H1 (cell line): ENCODE results near the gene CCDC24. TPM values are rescaled to one million over a fixed set of nuclear protein-coding genes. Genes with fewer than 3 reads are reported as not detected.

Experiments
- CTCF ChIA-PET: fragments of 300-600 bp; sonication (Branson Sonifier 250); formaldehyde crosslinking; loops from one replicate; lab custom pipeline; 2021; ENCODE audit not compliant: partially characterized antibody; lab: Charles Lee
- POLR2A ChIA-PET: fragments of 300-600 bp; sonication (Branson Sonifier 250); formaldehyde crosslinking; loops from one replicate; lab custom pipeline; 2021; ENCODE audit warnings: inconsistent platforms; ENCODE audit not compliant: partially characterized antibody; lab: Charles Lee
- DNase-seq, 2 experiments: peaks; one replicate each; pipeline versions ENCODE4 v3.0.0 to v3.0.0-alpha.2; 2010 to 2022; ENCODE audit warnings: low spot score in 2 of 2, low read depth in 1 of 2, mixed read lengths in 1 of 2
- FAIRE-seq: peaks from 2 replicates; lab custom pipeline; 2011; peaks lifted over from hg19 to GRCh38; lab: Jason Lieb, UNC
- H2AFZ ChIP-seq: 2 replicates; pipeline ENCODE4 v1.8.1; 2012; ENCODE audit warnings: low read length, inconsistent platforms
- H2AK5ac ChIP-seq: 2 replicates; pipeline ENCODE4 v1.6.1; 2013; ENCODE audit warnings: low read depth, low read length
- H2BK120ac ChIP-seq: replicated peaks from 2 replicates; pipeline ENCODE3; 2013; ENCODE audit warnings: low read depth, low read length, inconsistent platforms
- H2BK12ac ChIP-seq: 2 replicates; pipeline ENCODE4 v1.6.1; 2013; ENCODE audit warnings: low read depth, low read length
- H2BK15ac ChIP-seq: 2 replicates; pipeline ENCODE4 v1.6.1; 2013; ENCODE audit warnings: low read length
- H2BK20ac ChIP-seq: 2 replicates; pipeline ENCODE4 v1.6.1; 2013; ENCODE audit warnings: low read length
- H2BK5ac ChIP-seq: 2 replicates; pipeline ENCODE4 v1.6.1; 2013; ENCODE audit warnings: low read depth, low read length
- H3K14ac ChIP-seq: 2 replicates; pipeline ENCODE4 v1.6.1; 2013; ENCODE audit warnings: inconsistent platforms; ENCODE audit not compliant: insufficient read length
- H3K18ac ChIP-seq: 2 replicates; pipeline ENCODE4 v1.6.1; 2013; ENCODE audit warnings: low read length; ENCODE audit errors: extremely low read depth
- H3K23ac ChIP-seq: 2 replicates; pipeline ENCODE4 v1.6.1; 2013; ENCODE audit warnings: inconsistent platforms; ENCODE audit not compliant: insufficient read length
- H3K23me2 ChIP-seq: 2 replicates; pipeline ENCODE4 v1.6.1; 2013; ENCODE audit warnings: low read depth, low read length
- H3K27ac ChIP-seq: 2 replicates; pipeline ENCODE4 v1.6.1; 2011; ENCODE audit warnings: low read depth, low read length, inconsistent platforms
- H3K27me3 ChIP-seq, 4 experiments: replicated peaks in 1 of 4; 1 replicate in 1 of 4; 2 replicates in 3 of 4; pipeline versions ENCODE4 v1.6.1 to v1.8.1; 2011 to 2013; ENCODE audit warnings: low read length in 3 of 4, mild to moderate bottlenecking in 3 of 4, inconsistent platforms in 2 of 4, mixed read lengths in 2 of 4, moderate library complexity in 1 of 4; ENCODE audit not compliant: control insufficient read depth in 3 of 4, insufficient read depth in 3 of 4; ENCODE audit errors: extremely low read depth in 1 of 4
- H3K36me3 ChIP-seq, 4 experiments: 2 replicates each; pipeline versions ENCODE4 v1.6.1 to v1.8.1; 2011 to 2013; ENCODE audit warnings: mild to moderate bottlenecking in 4 of 4, low read length in 3 of 4, moderate library complexity in 2 of 4, control low read depth in 1 of 4, inconsistent platforms in 1 of 4; ENCODE audit not compliant: insufficient read depth in 4 of 4, control insufficient read depth in 2 of 4
- H3K4ac ChIP-seq: replicated peaks from 2 replicates; pipeline ENCODE3; 2013; ENCODE audit warnings: low read length, low read depth, mixed read lengths, inconsistent platforms; ENCODE audit not compliant: insufficient read length
- H3K4me1 ChIP-seq, 4 experiments: replicated peaks in 1 of 4; 1 replicate in 1 of 4; 2 replicates in 3 of 4; pipeline versions ENCODE4 v1.6.1 to v1.8.1; 2011 to 2013; ENCODE audit warnings: low read length in 3 of 4, inconsistent platforms in 2 of 4, mixed read lengths in 1 of 4; ENCODE audit not compliant: insufficient read depth in 4 of 4, control insufficient read depth in 3 of 4
- H3K4me2 ChIP-seq, 2 experiments: 2 replicates each; pipeline versions ENCODE4 v1.6.1 to v1.8.1; 2011 to 2013; ENCODE audit warnings: low read depth in 2 of 2, low read length in 2 of 2, control low read depth in 1 of 2, inconsistent platforms in 1 of 2, mild to moderate bottlenecking in 1 of 2; ENCODE audit not compliant: insufficient read depth in 1 of 2
- H3K4me3 ChIP-seq, 4 experiments: fragments of 200-600, 300-600 bp in 1 of 4; sonication (generic), shearing (Covaris generic), sonication (Bioruptor Twin) in 1 of 4; 2 replicates each; pipeline versions ENCODE4 v1.5.1 to v1.8.1; 2011 to 2016; ENCODE audit warnings: low read length in 4 of 4, low read depth in 3 of 4, control low read depth in 2 of 4, inconsistent platforms in 2 of 4, mild to moderate bottlenecking in 2 of 4, mixed read lengths in 1 of 4, moderate library complexity in 1 of 4; ENCODE audit not compliant: insufficient read depth in 2 of 4; ENCODE audit errors: extremely low read depth in 1 of 4
- H3K56ac ChIP-seq: replicated peaks from 2 replicates; pipeline ENCODE3; 2013; ENCODE audit warnings: low read depth, mild to moderate bottlenecking, mixed read lengths, low read length, inconsistent platforms; ENCODE audit not compliant: insufficient read length
- H3K79me1 ChIP-seq: 2 replicates; pipeline ENCODE4 v1.6.1; 2013; ENCODE audit warnings: low read depth, low read length, control low read depth
- H3K79me2 ChIP-seq, 2 experiments: 2 replicates each; pipeline versions ENCODE4 v1.6.1 to v1.8.1; 2012 to 2013; ENCODE audit warnings: low read length in 2 of 2, mild to moderate bottlenecking in 2 of 2, inconsistent platforms in 1 of 2; ENCODE audit not compliant: insufficient read depth in 2 of 2, control insufficient read depth in 1 of 2
- H3K9ac ChIP-seq, 4 experiments: replicated peaks in 1 of 4; 1 replicate in 1 of 4; 2 replicates in 3 of 4; pipeline versions ENCODE4 v1.6.1 to v1.8.1; 2011 to 2013; ENCODE audit warnings: low read depth in 3 of 4, low read length in 3 of 4, control low read depth in 2 of 4, mild to moderate bottlenecking in 2 of 4, moderate library complexity in 2 of 4, inconsistent platforms in 1 of 4; ENCODE audit errors: extremely low read depth in 1 of 4
- H3K9me3 ChIP-seq, 2 experiments: 2 replicates each; pipeline versions ENCODE4 v1.6.1 to v1.8.1; 2012 to 2013; ENCODE audit warnings: mild to moderate bottlenecking in 2 of 2, moderate library complexity in 2 of 2, control low read depth in 1 of 2, inconsistent platforms in 1 of 2, low read depth in 1 of 2, low read length in 1 of 2, mixed read lengths in 1 of 2; ENCODE audit not compliant: insufficient read depth in 2 of 2
- H4K20me1 ChIP-seq, 2 experiments: replicated peaks in 1 of 2; 2 replicates each; pipeline versions ENCODE3 to v1.8.1; 2011 to 2013; ENCODE audit warnings: inconsistent platforms in 2 of 2, low read length in 2 of 2, mild to moderate bottlenecking in 1 of 2; ENCODE audit not compliant: insufficient read depth in 2 of 2, control insufficient read depth in 1 of 2
- H4K5ac ChIP-seq: 2 replicates; pipeline ENCODE4 v1.6.1; 2013; ENCODE audit warnings: low read length, low read depth, mixed read lengths, inconsistent platforms; ENCODE audit not compliant: insufficient read length
- H4K8ac ChIP-seq: 2 replicates; pipeline ENCODE4 v1.8.0; 2013; ENCODE audit warnings: mild to moderate bottlenecking, moderate library complexity, low read length, inconsistent platforms; ENCODE audit not compliant: insufficient read depth; ENCODE audit errors: extremely low read depth
- H4K91ac ChIP-seq: replicated peaks from 2 replicates; pipeline ENCODE3; 2013; ENCODE audit warnings: low read length, mixed read lengths, inconsistent platforms; ENCODE audit not compliant: insufficient read length
- BACH1 ChIP-seq: IDR thresholded peaks from 2 replicates; pipeline ENCODE4 v1.6.1; 2012; ENCODE audit warnings: low read length, improper control_type of control experiment
- CHD2 ChIP-seq: IDR thresholded peaks from 2 replicates; pipeline ENCODE4 v1.6.1; 2012; ENCODE audit warnings: low read length, improper control_type of control experiment
- CREB1 ChIP-seq: IDR thresholded peaks from 2 replicates; pipeline ENCODE4 v1.6.1; 2012; ENCODE audit warnings: inconsistent platforms
- FOSL1 ChIP-seq: IDR thresholded peaks from 2 replicates; pipeline ENCODE4 v1.6.1; 2011; ENCODE audit warnings: mild to moderate bottlenecking, low read depth, low read length, moderate library complexity; ENCODE audit not compliant: insufficient read depth
- HDAC6 ChIP-seq: IDR thresholded peaks from one replicate; pipeline ENCODE4 v1.7.1; 2012; ENCODE audit warnings: low read depth, mild to moderate bottlenecking, inconsistent platforms, low read length, moderate library complexity
- NRF1 ChIP-seq: IDR thresholded peaks from 2 replicates; pipeline ENCODE4 v1.6.1; 2011; ENCODE audit warnings: mild to moderate bottlenecking, low read depth, low read length, improper control_type of control experiment
- RAD21 ChIP-seq, 2 experiments: IDR thresholded peaks in 1 of 2; conservative IDR thresholded peaks in 1 of 2; 2 replicates each; pipeline ENCODE4 v1.6.1; 2011; ENCODE audit warnings: low read depth in 2 of 2, low read length in 2 of 2, improper control_type of control experiment in 1 of 2, inconsistent platforms in 1 of 2, mild to moderate bottlenecking in 1 of 2, moderate library complexity in 1 of 2
- TAF7 ChIP-seq: optimal IDR thresholded peaks from 2 replicates; pipeline ENCODE3; 2011; ENCODE audit warnings: low read depth, mild to moderate bottlenecking, inconsistent platforms, low read length, moderate library complexity, borderline replicate concordance
- TEAD4 ChIP-seq: IDR thresholded peaks from 2 replicates; pipeline ENCODE4 v1.6.1; 2012; ENCODE audit warnings: low read depth, low read length, inconsistent platforms, mixed read lengths
- YY1 ChIP-seq: IDR thresholded peaks from 2 replicates; pipeline ENCODE4 v1.6.1; 2011; ENCODE audit warnings: low read depth, mild to moderate bottlenecking, low read length
- WGBS, 2 experiments: shearing (Covaris generic) in 1 of 2; methylation state at CpG; one replicate each; pipeline versions ENCODE4 v1.1.6 to v1.1.7; 2013 to 2015; ENCODE audit warnings: low lambda C conversion rate in 2 of 2, mixed read lengths in 2 of 2, inconsistent platforms in 1 of 2, low coverage in 1 of 2, missing lambda C conversion rate in 1 of 2; ENCODE audit not compliant: insufficient replicate concordance in 2 of 2, insufficient coverage in 1 of 2, insufficient read length in 1 of 2; ENCODE audit errors: extremely low coverage in 1 of 2, missing lambda C conversion rate in 1 of 2; 5-methylcytosine and 5-hydroxymethylcytosine counted together
- polyA plus RNA-seq, 7 experiments: library from polyadenylated mRNA; depleted of rRNA in 3 of 7; stranded (reverse) in 5 of 7; unstranded in 2 of 7; fragments of >200 nt in 5 of 7; fragments of 200-250 nt in 2 of 7; gene quantifications; 1 replicate in 5 of 7; 2 replicates in 1 of 7; 4 replicates in 1 of 7; pipeline versions ENCODE4 v1.2.1 to v1.2.3, GENCODE V29; 2011 to 2013; ENCODE audit warnings: missing spikeins in 2 of 7, mixed read lengths in 2 of 7
- total RNA-seq: library from RNA; stranded (reverse); fragmentation: NEBNext Ultra II Directional; extraction: Animal tissue kit (Norgen Biotek cat#: 25700); gene quantifications from 2 replicates; pipeline ENCODE4 v1.2.1, GENCODE V29; 2021

CCDC24 gene
- total and polyA plus RNA-seq, 2 of the 8 experiments (the other 6 are each of a cell fraction or from before 2014, with no cell fraction given) = 11.2 to 11.4 TPM

- POLR2A ChIA-PET = interaction anchor here (0.7 to 12.9 kb wide), 9 partner anchors 7 to 72 kb away, joined by 3 to 189 read pairs (median 5); partner anchors contain the start of genes CCDC24 and SLC6A9
- peaks cover 4 to 22% (median 16%) of the 10 kb centered on the region in 4 experiments for H3K4me1 ChIP-seq
- no peak overlapping the region for H3K23ac ChIP-seq
- H3K14ac ChIP-seq = no peak overlapping the region
- peaks cover 27% of the 10 kb centered on the region for H3K79me1 ChIP-seq
- no peaks in the 10 kb centered on the region for H3K27me3 ChIP-seq
- H4K20me1 ChIP-seq = peaks cover 2 to 28% of the 10 kb centered on the region in 2 experiments
- no peak overlapping the region for H3K9ac ChIP-seq
- no peak overlapping the region for H3K18ac ChIP-seq
- no peak overlapping the region for H3K4ac ChIP-seq
- CTCF ChIA-PET = interaction anchor here (0.8 to 5.0 kb wide), 8 partner anchors 11 to 213 kb away, joined by 3 to 34 read pairs (median 4); partner anchors contain the start of genes CCDC24 and IPO13
- H2BK5ac ChIP-seq = no peak overlapping the region
- no peak overlapping the region for H3K27ac ChIP-seq
- no peak overlapping the region for H3K56ac ChIP-seq
- peaks cover 0 to 24% of the 10 kb centered on the region in 2 experiments; a peak in 2 of 4 replicates for H3K79me2 ChIP-seq
- peak overlapping the region in 1 of 2 experiments; percentile 61; a peak in 2 of 4 replicates for H3K4me2 ChIP-seq
- WGBS, 2 experiments = 90% methylated on average over 9 of the region's 9 CpGs; no CpG with 5 or more reads in 1 of the 2 experiments
- H3K23me2 ChIP-seq = peaks cover 27% of the 10 kb centered on the region
- no peak overlapping the region; a peak in 1 of 8 replicates for H3K4me3 ChIP-seq
- H3K9me3 ChIP-seq = no peaks in the 10 kb centered on the region
- no peak for FAIRE-seq
- no peak overlapping the region for H4K8ac ChIP-seq
- no peak overlapping the region for H4K91ac ChIP-seq
- H2BK12ac ChIP-seq = no peak overlapping the region
- no peak overlapping the region for H2AFZ ChIP-seq
- no peak overlapping the region for H2BK15ac ChIP-seq
- TF ChIP-seq HDAC6 (no peak), NRF1 (no peak), RAD21 (IDR thresholded peaks at IDR 0.05 in 1 of 2, conservative IDR thresholded peaks at IDR 0.05 in 1 of 2; ENCODE audit: low read depth in 2 of 2, low read length in 2 of 2) (no peak), CHD2 (no peak), YY1 (no peak), CREB1 (no peak), TAF7 (no peak), BACH1 (no peak), FOSL1 (no peak), TEAD4 (no peak)
- no peak overlapping the region for H2BK120ac ChIP-seq
- no peak overlapping the region for H4K5ac ChIP-seq
- H3K36me3 ChIP-seq = peaks cover 2 to 31% (median 15%) of the 10 kb centered on the region in 4 experiments; a peak in 6 of 8 replicates
- H2BK20ac ChIP-seq = no peak overlapping the region
- H2AK5ac ChIP-seq = no peak overlapping the region
- DNase-seq = no peak
Measured at GRCh38 chr1:43977376-43978263, 13.8 kb upstream of the CCDC24 start.
